A549 (cell line): ENCODE measurements around the gene MED13L. TPM values are rescaled to one million over a fixed set of nuclear protein-coding genes. Genes with fewer than 3 reads are reported as not detected.
A peak's percentile ranks its signal among the peaks of the same experiment; 100 is the strongest.

ENCODE experiments used
- ATAC-seq, 2 experiments: fragments of 200-7000 bp in 1 of 2; fragments of >200 bp in 1 of 2; cut with Nextera tagmentation in 1 of 2; cut with Tn5 transposase in 1 of 2; 3 replicates each; pipeline versions ENCODE4 v1.8.0 to v1.9.1; 2018 to 2020; ENCODE audit warnings: mild to moderate bottlenecking in 1 of 2, moderate library complexity in 1 of 2
- CTCF ChIA-PET: fragments of 300-600 bp; sonication (Branson Sonifier 250); formaldehyde crosslinking; extraction: SDS; loops from one replicate; lab custom pipeline; 2021; ENCODE audit warnings: antibody characterized with exemption, inconsistent platforms; lab: Yijun Ruan, JAX
- POLR2A ChIA-PET: fragments of 350-600 bp; formaldehyde crosslinking; extraction: SDS; loops from one replicate; lab custom pipeline; 2021; ENCODE audit warnings: antibody characterized with exemption, inconsistent platforms; lab: Yijun Ruan, JAX
- DNase-seq, 2 experiments: peaks; one replicate each; pipeline versions ENCODE4 v3.0.0 to v3.0.0-alpha.2; 2011 to 2016; ENCODE audit warnings: low read depth in 1 of 2, low spot score in 1 of 2
- FAIRE-seq: peaks from 2 replicates; lab custom pipeline; 2011; peaks lifted over from hg19 to GRCh38; lab: Jason Lieb, UNC
- H3K27ac ChIP-seq, 2 experiments: fragments of >200 bp; sonication (Bioruptor Twin); formaldehyde crosslinking; 3 replicates each; pipeline ENCODE4 v1.5.1; 2016 to 2017
- H3K4me1 ChIP-seq: fragments of >200 bp; sonication (Bioruptor Twin); formaldehyde crosslinking; 3 replicates; pipeline ENCODE4 v1.6.1; 2016
- H3K4me2 ChIP-seq: fragments of >200 bp; sonication (Bioruptor Twin); formaldehyde crosslinking; 3 replicates; pipeline ENCODE4 v1.6.1; 2016
- H3K4me3 ChIP-seq: fragments of >200 bp; sonication (Bioruptor Twin); formaldehyde crosslinking; 3 replicates; pipeline ENCODE4 v1.5.1; 2016
- H3K9me3 ChIP-seq: fragments of >200 bp; sonication (Bioruptor Twin); formaldehyde crosslinking; 3 replicates; pipeline ENCODE4 v1.6.1; 2016
- CEBPB ChIP-seq, 2 experiments: fragments of >200 bp in 1 of 2; sonication (Bioruptor Twin) in 1 of 2; formaldehyde crosslinking in 1 of 2; IDR thresholded peaks; 2 replicates each; pipeline ENCODE4 v1.6.1; 2012 to 2016
- CHD2 ChIP-seq: fragments of 150-350 bp; IDR thresholded peaks from 2 replicates; pipeline ENCODE4 v1.6.1; 2014; ENCODE audit warnings: low read length; ENCODE audit not compliant: partially characterized antibody
- CHD4 ChIP-seq: fragments of 200-600 bp; sonication (generic); IDR thresholded peaks from 2 replicates; pipeline ENCODE4 v1.6.1; 2016; ENCODE audit warnings: antibody characterized with exemption, mild to moderate bottlenecking, borderline replicate concordance
- E2F6 ChIP-seq: IDR thresholded peaks from 2 replicates; pipeline ENCODE4 v1.6.1; 2012; ENCODE audit warnings: low read depth, borderline replicate concordance
- EHF ChIP-seq: fragments of 250-450 bp; sonication (Bioruptor Pico); IDR thresholded peaks from 2 replicates; pipeline ENCODE4 v1.5.0; 2020; ENCODE audit warnings: mild to moderate bottlenecking
- EHMT2 ChIP-seq: fragments of 200-600 bp; sonication (generic); IDR thresholded peaks from 2 replicates; pipeline ENCODE4 v1.6.1; 2016; ENCODE audit warnings: antibody characterized with exemption, low read depth, mild to moderate bottlenecking, moderate library complexity
- ELK1 ChIP-seq: fragments of 150-350 bp; IDR thresholded peaks from 2 replicates; pipeline ENCODE4 v1.6.1; 2014; ENCODE audit warnings: low read depth, mild to moderate bottlenecking, low read length
- EP300 ChIP-seq, 2 experiments: fragments of >200 bp; sonication (Bioruptor Twin); formaldehyde crosslinking; IDR thresholded peaks; 2 replicates in 1 of 2; 3 replicates in 1 of 2; pipeline ENCODE4 v1.6.1; 2016 to 2017
- FOSB ChIP-seq: fragments of 250-450 bp; sonication (Bioruptor Pico); IDR thresholded peaks from 2 replicates; pipeline ENCODE4 v1.5.0; 2020; ENCODE audit warnings: mild to moderate bottlenecking, moderate library complexity
- HEYL ChIP-seq: fragments of 250-450 bp; sonication (Bioruptor Pico); IDR thresholded peaks from 2 replicates; pipeline ENCODE4 v1.8.0; 2021; ENCODE audit warnings: mild to moderate bottlenecking, moderate library complexity
- HOXB13 ChIP-seq: fragments of 250-450 bp; sonication (Bioruptor Pico); IDR thresholded peaks from 2 replicates; pipeline ENCODE4 v1.5.0; 2020; ENCODE audit warnings: low read depth, mild to moderate bottlenecking, moderate library complexity
- HOXB5 ChIP-seq: fragments of 250-450 bp; sonication (Bioruptor Pico); IDR thresholded peaks from 2 replicates; pipeline ENCODE4 v1.5.0; 2020; ENCODE audit warnings: mild to moderate bottlenecking, moderate library complexity
- JUN ChIP-seq, 2 experiments: fragments of >200 bp; sonication (Bioruptor Twin); formaldehyde crosslinking; IDR thresholded peaks; 2 replicates in 1 of 2; 3 replicates in 1 of 2; pipeline ENCODE4 v1.6.1; 2016 to 2017
- JUNB ChIP-seq: fragments of >200 bp; sonication (Bioruptor Twin); formaldehyde crosslinking; IDR thresholded peaks from 2 replicates; pipeline ENCODE4 v1.6.1; 2016
- KDM1A ChIP-seq: fragments of 200-600 bp; sonication (generic); IDR thresholded peaks from 2 replicates; pipeline ENCODE4 v1.6.1; 2016; ENCODE audit warnings: low read depth, mild to moderate bottlenecking
- MAZ ChIP-seq: fragments of 150-350 bp; IDR thresholded peaks from 2 replicates; pipeline ENCODE4 v1.6.1; 2014; ENCODE audit warnings: antibody characterized with exemption, low read depth, low read length, borderline replicate concordance
- NR3C1 ChIP-seq: fragments of >200 bp; sonication (Bioruptor Twin); formaldehyde crosslinking; IDR thresholded peaks from 3 replicates; pipeline ENCODE4 v1.6.1; 2017
- PBX3 ChIP-seq: IDR thresholded peaks from 2 replicates; pipeline ENCODE4 v1.6.1; 2012
- PHF8 ChIP-seq: fragments of 200-600 bp; sonication (generic); IDR thresholded peaks from 2 replicates; pipeline ENCODE4 v1.6.1; 2016; ENCODE audit warnings: low read depth, mild to moderate bottlenecking, antibody characterized with exemption, moderate library complexity, borderline replicate concordance
- POLR2A ChIP-seq: IDR thresholded peaks from 2 replicates; pipeline ENCODE4 v1.6.1; 2012; ENCODE audit warnings: mild to moderate bottlenecking, low read length
- POLR2AphosphoS2 ChIP-seq: conservative IDR thresholded peaks from 2 replicates; pipeline ENCODE4 v1.6.1; 2012; ENCODE audit warnings: low read length, improper control_type of control experiment, inconsistent platforms
- RAD21 ChIP-seq, 2 experiments: fragments of >200 bp in 1 of 2; sonication (Bioruptor Twin) in 1 of 2; formaldehyde crosslinking in 1 of 2; IDR thresholded peaks in 1 of 2; conservative IDR thresholded peaks in 1 of 2; 2 replicates in 1 of 2; 3 replicates in 1 of 2; pipeline ENCODE4 v1.6.1; 2012 to 2018; ENCODE audit warnings: inconsistent platforms in 1 of 2
- RARB ChIP-seq: fragments of 250-450 bp; sonication (Bioruptor Pico); IDR thresholded peaks from 2 replicates; pipeline ENCODE4 v1.8.0; 2021; ENCODE audit warnings: mild to moderate bottlenecking, moderate library complexity
- RFX5 ChIP-seq: fragments of 450-650 bp; IDR thresholded peaks from 2 replicates; pipeline ENCODE4 v1.7.1; 2014; ENCODE audit warnings: antibody characterized with exemption, mild to moderate bottlenecking, moderate library complexity
- SMC3 ChIP-seq: fragments of >200 bp; sonication (Bioruptor Twin); formaldehyde crosslinking; IDR thresholded peaks from 3 replicates; pipeline ENCODE4 v1.6.1; 2018; ENCODE audit warnings: inconsistent platforms
- SREBF2 ChIP-seq: fragments of 450-650 bp; IDR thresholded peaks from 2 replicates; pipeline ENCODE4 v1.6.1; 2014; ENCODE audit warnings: mild to moderate bottlenecking, moderate library complexity
- TFCP2L1 ChIP-seq: fragments of 250-450 bp; sonication (Bioruptor Pico); IDR thresholded peaks from 2 replicates; pipeline ENCODE4 v1.5.0; 2021; ENCODE audit warnings: mild to moderate bottlenecking
- TP53 ChIP-seq: fragments of 250-450 bp; sonication (Bioruptor Pico); IDR thresholded peaks from 2 replicates; pipeline ENCODE4 v1.5.0; 2021; ENCODE audit warnings: mild to moderate bottlenecking, moderate library complexity
- ZC3H11A ChIP-seq: fragments of 450-650 bp; IDR thresholded peaks from 2 replicates; pipeline ENCODE4 v1.6.1; 2014; ENCODE audit warnings: antibody characterized with exemption, mild to moderate bottlenecking
- WGBS: methylation state at CpG from one replicate; pipeline ENCODE4 v1.1.6; 2017; ENCODE audit errors: missing lambda C conversion rate; 5-methylcytosine and 5-hydroxymethylcytosine counted together
- polyA plus RNA-seq, 4 experiments: library from polyadenylated mRNA; depleted of rRNA in 3 of 4; stranded (reverse); fragments of >200 nt; fragmentation: RNase III in 1 of 4; extraction: RNeasy Plus Mini Kit Qiagen cat#74134 plus additional on column Dnase treatment in 1 of 4; gene quantifications; 2 replicates in 3 of 4; 3 replicates in 1 of 4; pipeline ENCODE4 v1.2.3, GENCODE V29; 2011 to 2017

Gene MED13L
- polyA plus RNA-seq, 2 of the 4 experiments (the other 2 are of a cell fraction): 23.2 to 134 TPM

GRCh38 chr12:116301621-116302020 lies 24.1 kb upstream of the MED13L start:
- ATAC-seq (no peak), DNase-seq (no peak), FAIRE-seq (no peak)
- TF ChIP-seq EHMT2 (no peak), PBX3 (no peak), CEBPB (IDR thresholded peaks at IDR 0.05) (no peak), JUN (IDR thresholded peaks at IDR 0.05) (no peak), CHD2 (no peak), EP300 (IDR thresholded peaks at IDR 0.05) (no peak), KDM1A (no peak), EHF (CRISPR knock-in tag) (no peak), E2F6 (no peak), SREBF2 (no peak), TFCP2L1 (no peak), CHD4 (no peak), POLR2AphosphoS2 (no peak), POLR2A (no peak), SMC3 (no peak), NR3C1 (no peak), PHF8 (no peak), TP53 (CRISPR knock-in tag) (no peak), FOSB (CRISPR knock-in tag) (no peak)
- no peak overlapping the region for H3K4me3 ChIP-seq
- no peaks in the 10 kb centered on the region for H3K9me3 ChIP-seq
- H3K27ac ChIP-seq: no peak overlapping the region
- ChIA-PET CTCF (interaction anchor here (1.5 kb wide), 1 partner anchor 407 kb away, joined by 4 read pairs; no protein-coding TSS in a partner anchor), POLR2A (no interaction called here)
- H3K4me2 ChIP-seq: no peak overlapping the region
- H3K4me1 ChIP-seq: peaks cover 9% of the 10 kb centered on the region; the same call in 1 of the 3 replicates
- WGBS: 78% methylated on average over 4 of the region's 4 CpGs

GRCh38 chr12:116299665-116300328 lies 22.3 kb upstream of the MED13L start:
- DNase-seq (no peak), FAIRE-seq (no peak), ATAC-seq (peak in 1 of 2 experiments; percentile 56; a peak in 3 of 6 replicates)
- H3K4me2 ChIP-seq: 0 out of 3 replicates have a peak overlapping the region, but pooled peaks have one; percentile 10
- H3K4me1 ChIP-seq: peaks cover 9% of the 10 kb centered on the region; the same call in 1 of the 3 replicates
- ChIA-PET CTCF (no interaction called here), POLR2A (no interaction called here)
- no peaks in the 10 kb centered on the region for H3K9me3 ChIP-seq
- H3K27ac ChIP-seq: peak overlapping the region in 1 of 2 experiments; percentile 3; a peak in 1 of 6 replicates
- no peak for TF ChIP-seq CHD4
- TF ChIP-seq HOXB5 (CRISPR knock-in tag): no peak
- TF ChIP-seq PHF8: no peak
- no peak for TF ChIP-seq JUN (IDR thresholded peaks at IDR 0.05)
- no peak for TF ChIP-seq SMC3
- no peak for TF ChIP-seq RAD21 (conservative IDR thresholded peaks at IDR 0.05 in 1 of 2, IDR thresholded peaks at IDR 0.05 in 1 of 2)
- TF ChIP-seq PBX3: no peak
- no peak for TF ChIP-seq HOXB13
- TF ChIP-seq HEYL: no peak
- TF ChIP-seq TP53 (CRISPR knock-in tag): no peak
- no peak for TF ChIP-seq RARB
- no peak for TF ChIP-seq ZC3H11A
- no peak for TF ChIP-seq MAZ
- no peak for TF ChIP-seq ELK1
- no peak for TF ChIP-seq JUNB
- no peak for TF ChIP-seq FOSB (CRISPR knock-in tag)
- TF ChIP-seq RFX5: no peak
- WGBS: 80% methylated on average over 9 of the region's 9 CpGs
- H3K4me3 ChIP-seq: no peak overlapping the region
